Vagina (tissue), 2 donors: ENCODE results near the gene SLX4IP.

Experiments
- CTCF ChIP-seq, 3 experiments: fragments of 450-650 bp in 2 of 3; fragments of 200-600 bp in 1 of 3; sonication (generic) in 1 of 3; IDR thresholded peaks; one replicate each; pipeline ENCODE4 v1.5.1; 2017 to 2019; ENCODE audit warnings: antibody characterized with exemption in 3 of 3, mild to moderate bottlenecking in 2 of 3, moderate library complexity in 2 of 3
- POLR2A ChIP-seq, 2 donors: fragments of 450-650 bp; IDR thresholded peaks; one replicate each; pipeline ENCODE4 v1.6.1; 2017; ENCODE audit warnings: antibody characterized with exemption in 2 of 2, mild to moderate bottlenecking in 2 of 2, moderate library complexity in 2 of 2

- TF ChIP-seq CTCF (IDR thresholded peaks at IDR 0.05) (no peak), POLR2A (IDR thresholded peaks at IDR 0.05) (no peak)
These were observed 143.5 kb downstream of the SLX4IP start for GRCh38 chr20:10578607-10579006.
